NT2/D1 (cell line): ENCODE data around the gene FTO.

Source experiments
- SUZ12 ChIP-seq: IDR thresholded peaks from 2 replicates; pipeline ENCODE4 v1.6.1; 2011; ENCODE audit not compliant: insufficient read length, insufficient read depth; ENCODE audit errors: extremely low read depth
- YY1 ChIP-seq: IDR thresholded peaks from 2 replicates; pipeline ENCODE4 v1.6.1; 2011; ENCODE audit not compliant: insufficient read length, insufficient read depth

- TF ChIP-seq YY1 (no peak), SUZ12 (no peak)
Observed at GRCh38 chr16:54176376-54176901, 472.5 kb downstream of the FTO start.
